Heart left ventricle (tissue), 16 donors: Measurements from ENCODE around the gene SLC8A3. TPM values are rescaled to one million over a fixed set of nuclear protein-coding genes. Genes with fewer than 3 reads are reported as not detected.

Source experiments
- ATAC-seq, 4 donors: fragments of 200-7000 bp; cut with Tn5 transposase; one replicate each; pipeline ENCODE4 v1.9.1; 2020 to 2022; ENCODE audit warnings: moderate library complexity in 4 of 4, mild to moderate bottlenecking in 3 of 4, moderate number of reproducible peaks in 1 of 4
- DNase-seq, 5 donors: peaks; one replicate each; pipeline ENCODE4 v3.0.0-alpha.2; 2020
- H3K27ac ChIP-seq, 12 donors: fragments of 200-600 bp; sonication (generic) in 4 of 12; one replicate each; pipeline versions ENCODE4 v1.5.0 to v1.8.0; 2016 to 2022; ENCODE audit warnings: mild to moderate bottlenecking in 2 of 12
- H3K27me3 ChIP-seq, 9 donors: fragments of 200-600 bp; sonication (generic) in 2 of 9; one replicate each; pipeline versions ENCODE4 v1.5.1 to v1.8.0; 2016 to 2022; ENCODE audit warnings: mild to moderate bottlenecking in 3 of 9
- H3K36me3 ChIP-seq, 9 donors: fragments of 200-600 bp; sonication (generic) in 2 of 9; one replicate each; pipeline versions ENCODE4 v1.5.0 to v1.8.0; 2018 to 2022; ENCODE audit warnings: mild to moderate bottlenecking in 2 of 9
- H3K4me1 ChIP-seq, 12 donors: fragments of 200-600 bp; sonication (generic) in 4 of 12; one replicate each; pipeline versions ENCODE4 v1.5.0 to v1.8.0; 2016 to 2022; ENCODE audit warnings: mild to moderate bottlenecking in 3 of 12
- H3K4me3 ChIP-seq, 12 donors: fragments of 200-600 bp; sonication (generic) in 4 of 12; one replicate each; pipeline versions ENCODE4 v1.5.0 to v1.8.0; 2017 to 2022; ENCODE audit warnings: mild to moderate bottlenecking in 9 of 12, moderate library complexity in 4 of 12
- H3K9me3 ChIP-seq, 12 donors: fragments of 200-600 bp; sonication (generic) in 4 of 12; one replicate each; pipeline versions ENCODE4 v1.5.0 to v1.8.0; 2016 to 2022; ENCODE audit warnings: mild to moderate bottlenecking in 1 of 12
- POLR2A ChIP-seq, 2 donors: fragments of 450-650 bp; IDR thresholded peaks; one replicate each; pipeline ENCODE4 v1.6.1; 2017; ENCODE audit warnings: antibody characterized with exemption in 2 of 2, mild to moderate bottlenecking in 2 of 2, moderate library complexity in 2 of 2
- WGBS, 4 donors: extraction: QIAGEN DNeasy Blood & Tissue Kit in 2 of 4; methylation state at CpG; one replicate each; pipeline versions ENCODE4 v1.1.5 to v1.1.7; 2013 to 2018; 5-methylcytosine and 5-hydroxymethylcytosine counted together
- intact Hi-C, 10 donors: fragments of 100-400 bp; cut with DNase I; formaldehyde crosslinking; loops; one replicate each; pipeline versions ENCODE4 v1.11.1 to v1.14.2; 2022
- polyA plus RNA-seq, 2 donors: library from polyadenylated mRNA; stranded (reverse); fragments of 200-250 nt; gene quantifications; one replicate each; pipeline ENCODE4 v1.2.3, GENCODE V29; 2013
- total RNA-seq, 9 donors: library from RNA; depleted of rRNA in 2 of 9; stranded (reverse); fragments of >200 nt in 2 of 9; fragmentation: NEBNext Ultra II Directional in 3 of 9; extraction: Animal tissue kit (Norgen Biotek cat#: 25700) in 3 of 9; gene quantifications; one replicate each; pipeline versions ENCODE4 v1.1.0 to v1.2.4, GENCODE V29; 2016 to 2023
- TF ChIP-seq, protein P1 (sequence below), 12 donors: fragments of 200-600 bp; sonication (generic) in 4 of 12; IDR thresholded peaks; one replicate each; pipeline versions ENCODE4 v1.5.0 to v1.8.0; 2018 to 2022; ENCODE audit warnings: antibody characterized with exemption in 12 of 12, mild to moderate bottlenecking in 5 of 12
- donor health status: ischemic (EF 13 %, LVEDD 7.1; RV severe dilation, severe dysfunction).
- donor health status: healthy with polysubstance abuse.
- donor health status: DM: no; HTN: yes; CAD: no.
- donor health status: DM: no; HTN: no; CAD: no.
- donor health status: ischemic (EF 25% LVEDD 6.9; RV normal size, moderate dysfunction).
- donor health status: ischemic (EF 25% LVEDD 5.7; RV mildly dilated, moderate dysfunction).
- donor health status: healthy.
- donor health status: DM: yes; HTN: yes; CAD: no.
- donor health status: ischemic (EF 35%, LVEDD 5.7; RV mildly dilated, moderate dysfunction).
- donor health status: nonischemic (EF 11% LVEDD 7.7; RV severe dilation, severe dysfunction).
- donor health status: DM: yes; HTN: yes; CAD: no.
- donor health status: PGD.
- donor health status: ischemic (EF 29% LVEDD 5.4; RV normal size, mild dysfunction).
- donor health status: nonischemic (EF 23%, LVEDD 6.1; RV moderate dilation, normal function).

Gene SLC8A3
- total and polyA plus RNA-seq, 11 donors: 0.03 to 0.23 (median 0.11) TPM; not detected in 6

GRCh38 chr14:70029296-70030132 is 159.2 kb downstream of the SLC8A3 start:
- Histone ChIP-seq H3K4me1 (no peaks in the 10 kb centered on the region), H3K4me3 (no peak overlapping the region), H3K36me3 (no peaks in the 10 kb centered on the region), H3K9me3 (no peaks in the 10 kb centered on the region), H3K27me3 (peaks cover 0 to 16% (median 0%) of the 10 kb centered on the region in 9 donors), H3K27ac (no peak overlapping the region)
- TF ChIP-seq POLR2A (IDR thresholded peaks at IDR 0.05): no peak
- TF ChIP-seq, protein P1, sequence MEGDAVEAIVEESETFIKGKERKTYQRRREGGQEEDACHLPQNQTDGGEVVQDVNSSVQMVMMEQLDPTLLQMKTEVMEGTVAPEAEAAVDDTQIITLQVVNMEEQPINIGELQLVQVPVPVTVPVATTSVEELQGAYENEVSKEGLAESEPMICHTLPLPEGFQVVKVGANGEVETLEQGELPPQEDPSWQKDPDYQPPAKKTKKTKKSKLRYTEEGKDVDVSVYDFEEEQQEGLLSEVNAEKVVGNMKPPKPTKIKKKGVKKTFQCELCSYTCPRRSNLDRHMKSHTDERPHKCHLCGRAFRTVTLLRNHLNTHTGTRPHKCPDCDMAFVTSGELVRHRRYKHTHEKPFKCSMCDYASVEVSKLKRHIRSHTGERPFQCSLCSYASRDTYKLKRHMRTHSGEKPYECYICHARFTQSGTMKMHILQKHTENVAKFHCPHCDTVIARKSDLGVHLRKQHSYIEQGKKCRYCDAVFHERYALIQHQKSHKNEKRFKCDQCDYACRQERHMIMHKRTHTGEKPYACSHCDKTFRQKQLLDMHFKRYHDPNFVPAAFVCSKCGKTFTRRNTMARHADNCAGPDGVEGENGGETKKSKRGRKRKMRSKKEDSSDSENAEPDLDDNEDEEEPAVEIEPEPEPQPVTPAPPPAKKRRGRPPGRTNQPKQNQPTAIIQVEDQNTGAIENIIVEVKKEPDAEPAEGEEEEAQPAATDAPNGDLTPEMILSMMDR (IDR thresholded peaks at IDR 0.05): no peak
- DNase-seq (no peak), ATAC-seq (no peak)
- intact Hi-C loops: loop anchor here in 4 of 10 donors (2.0 to 10.0 kb wide), 4 partner anchors 152 to 495 kb away; partner anchors contain the start of gene SMOC1 (in 2 of the 4)
- WGBS, 4 donors: 61 to 69% (median 63%) methylated on average over 5 to 6 of the region's 6 CpGs

DNA sequence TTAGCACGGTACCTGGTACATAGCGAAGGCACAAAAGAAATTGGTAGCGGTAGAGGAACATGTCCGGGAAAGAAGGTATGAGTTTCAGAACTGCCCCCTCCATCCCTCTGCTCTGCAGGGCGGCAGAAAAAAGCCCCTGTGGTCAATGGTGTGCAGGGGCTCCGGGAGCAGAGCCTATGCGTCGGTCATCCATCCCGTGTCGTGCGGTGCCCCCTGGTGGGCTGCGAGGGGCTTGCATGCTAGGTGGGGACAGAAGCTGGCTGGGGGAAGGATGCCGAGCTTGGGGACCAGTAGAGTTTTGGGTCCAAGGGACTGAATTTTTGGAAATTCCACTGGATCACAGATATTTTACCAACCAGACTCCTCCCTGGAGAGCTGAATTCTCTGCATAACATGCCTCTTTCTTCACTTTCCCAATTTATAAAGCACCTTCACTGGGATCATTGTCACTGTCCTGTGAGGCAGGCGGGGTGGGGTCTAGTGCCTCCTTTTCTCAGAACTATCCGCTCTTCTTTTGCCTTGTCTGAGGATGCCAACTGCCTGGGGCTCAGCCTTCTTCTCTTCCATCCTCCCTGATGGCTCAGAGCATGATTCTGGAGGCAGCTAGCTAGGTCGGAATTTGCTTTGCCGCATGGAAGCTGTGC is 160.8 kb downstream of the SLC8A3 start:
- peaks cover 0 to 16% (median 0%) of the 10 kb centered on the region in 9 donors for H3K27me3 ChIP-seq
- no peak for TF ChIP-seq POLR2A (IDR thresholded peaks at IDR 0.05)
- TF ChIP-seq, protein P1 (IDR thresholded peaks at IDR 0.05): peak; percentile 80 to 91 (median 87)
- intact Hi-C loops: loop anchor here (1.0 to 10.0 kb wide), 8 partner anchors 151 to 493 kb away; partner anchors contain the start of gene SMOC1 (in 2 of the 10)
- no peaks in the 10 kb centered on the region for H3K4me1 ChIP-seq
- DNase-seq: peak; percentile 50 to 88 (median 55)
- no peak overlapping the region for H3K4me3 ChIP-seq
- no peak overlapping the region for H3K27ac ChIP-seq
- WGBS, 4 donors: 28 to 31% (median 29%) methylated on average over 17 of the region's 17 CpGs
- no peaks in the 10 kb centered on the region for H3K36me3 ChIP-seq
- peak; percentile 59 to 83 (median 72) for ATAC-seq
- H3K9me3 ChIP-seq: no peaks in the 10 kb centered on the region

GRCh38 chr14:70023871-70024270 is 164.9 kb downstream of the SLC8A3 start:
- Histone ChIP-seq H3K27me3 (peaks cover 0 to 10% (median 0%) of the 10 kb centered on the region in 9 donors), H3K4me1 (peaks cover 0 to 25% (median 0%) of the 10 kb centered on the region in 12 donors), H3K36me3 (no peaks in the 10 kb centered on the region), H3K4me3 (no peak overlapping the region), H3K27ac (no peak overlapping the region), H3K9me3 (no peaks in the 10 kb centered on the region)
- ATAC-seq (no peak), DNase-seq (no peak)
- TF ChIP-seq, protein P1 (IDR thresholded peaks at IDR 0.05): no peak
- no peak for TF ChIP-seq POLR2A (IDR thresholded peaks at IDR 0.05)
- intact Hi-C loops: loop anchor here in 2 of 10 donors (10.0 kb wide), 1 partner anchor 489 kb away; no protein-coding TSS in a partner anchor
- 0 to 80% (median 31%) methylated on average over 1 of the region's 1 CpG for WGBS, 4 donors
